Osteocyte (in vitro differentiated cells): ENCODE results near the gene UBE3B. TPM values are rescaled to one million over a fixed set of nuclear protein-coding genes. Genes with fewer than 3 reads are reported as not detected.

ENCODE experiments used
- DNase-seq: peaks from one replicate; pipeline ENCODE4 v3.0.0; 2021; ENCODE audit warnings: mixed read lengths; ENCODE audit not compliant: unreplicated experiment; ENCODE audit errors: extremely low spot score
- H3K27ac Mint-ChIP-seq: one replicate; pipeline ENCODE4 v1.8.0; 2021; ENCODE audit warnings: mild to moderate bottlenecking, mixed read lengths; ENCODE audit not compliant: unreplicated experiment
- H3K27me3 Mint-ChIP-seq: one replicate; pipeline ENCODE4 v1.8.0; 2021; ENCODE audit warnings: mixed read lengths; ENCODE audit not compliant: unreplicated experiment
- H3K36me3 Mint-ChIP-seq: one replicate; pipeline ENCODE4 v1.8.0; 2021; ENCODE audit warnings: mixed read lengths; ENCODE audit not compliant: unreplicated experiment
- H3K4me1 Mint-ChIP-seq: one replicate; pipeline ENCODE4 v1.8.0; 2021; ENCODE audit warnings: mixed read lengths; ENCODE audit not compliant: unreplicated experiment
- H3K4me3 Mint-ChIP-seq: one replicate; pipeline ENCODE4 v1.8.0; 2021; ENCODE audit warnings: mild to moderate bottlenecking, moderate library complexity, mixed read lengths; ENCODE audit not compliant: unreplicated experiment
- H3K9me3 Mint-ChIP-seq: one replicate; pipeline ENCODE4 v1.8.0; 2021; ENCODE audit warnings: mixed read lengths; ENCODE audit not compliant: unreplicated experiment
- CTCF ChIP-seq: fragments of 200-600 bp; sonication (generic); IDR thresholded peaks from 2 replicates; pipeline ENCODE4 v1.5.0; 2021; ENCODE audit warnings: antibody characterized with exemption, mild to moderate bottlenecking, moderate library complexity
- total RNA-seq: library from RNA; stranded (reverse); gene quantifications from 2 replicates; pipeline ENCODE4 v1.2.1, GENCODE V29; 2021

Gene UBE3B
- total RNA-seq, 1 donor from 2014 or later = 33.0 TPM

GRCh38 chr12:109572506-109572845, 95.0 kb downstream of the UBE3B start:
- Mint-ChIP-seq H3K4me1 (peaks cover 19% of the 10 kb centered on the region), H3K9me3 (no peaks in the 10 kb centered on the region), H3K36me3 (peaks cover 4% of the 10 kb centered on the region), H3K27me3 (no peaks in the 10 kb centered on the region), H3K4me3 (peak overlapping the region; percentile 85), H3K27ac (peak overlapping the region; percentile 92)
- no peak for TF ChIP-seq CTCF
- DNase-seq = no peak

GRCh38 chr12:109573029-109573913, 95.8 kb downstream of the UBE3B start, which contains the start of the genes MMAB and MVK:
Gene MMAB (minus strand): TSS chr12:109573504. CDS start chr12:109573480, 24 bp downstream.
Gene MVK (plus strand): TSS chr12:109573794. CDS start chr12:109574823, 1,029 bp downstream.
- Mint-ChIP-seq H3K36me3 (peaks cover 4% of the 10 kb centered on the region), H3K4me1 (peaks cover 19% of the 10 kb centered on the region), H3K4me3 (peak within 1 kb of the TSS; percentile 85), H3K27me3 (no peaks in the 10 kb centered on the region), H3K27ac (peak within 1 kb of the TSS; percentile 92), H3K9me3 (no peaks in the 10 kb centered on the region)
- TF ChIP-seq CTCF = no peak
- DNase-seq = peak; percentile 99

GRCh38 chr12:109573914-109574244, 96.4 kb downstream of the UBE3B start:
- peaks cover 19% of the 10 kb centered on the region for H3K4me1 Mint-ChIP-seq
- H3K27ac Mint-ChIP-seq = peak overlapping the region; percentile 92
- H3K36me3 Mint-ChIP-seq = peaks cover 4% of the 10 kb centered on the region
- no peaks in the 10 kb centered on the region for H3K9me3 Mint-ChIP-seq
- TF ChIP-seq CTCF = no peak
- H3K4me3 Mint-ChIP-seq = peak overlapping the region; percentile 85
- no peak for DNase-seq
- H3K27me3 Mint-ChIP-seq = no peaks in the 10 kb centered on the region

GRCh38 chr12:109575683-109576082, 98.2 kb downstream of the UBE3B start:
- no peak for TF ChIP-seq CTCF
- no peak overlapping the region for H3K27ac Mint-ChIP-seq
- DNase-seq = no peak
- H3K4me3 Mint-ChIP-seq = no peak overlapping the region
- no peaks in the 10 kb centered on the region for H3K9me3 Mint-ChIP-seq
- peaks cover 19% of the 10 kb centered on the region for H3K4me1 Mint-ChIP-seq
- H3K27me3 Mint-ChIP-seq = no peaks in the 10 kb centered on the region
- peaks cover 7% of the 10 kb centered on the region for H3K36me3 Mint-ChIP-seq

- no peak for DNase-seq
- H3K27ac Mint-ChIP-seq = no peak overlapping the region
- peaks cover 16% of the 10 kb centered on the region for H3K36me3 Mint-ChIP-seq
- peaks cover 19% of the 10 kb centered on the region for H3K4me1 Mint-ChIP-seq
- no peak for TF ChIP-seq CTCF
- no peaks in the 10 kb centered on the region for H3K27me3 Mint-ChIP-seq
- H3K4me3 Mint-ChIP-seq = no peak overlapping the region
- H3K9me3 Mint-ChIP-seq = no peaks in the 10 kb centered on the region
Observed at GRCh38 chr12:109577311-109577710, 99.9 kb downstream of the UBE3B start.
